GM21786 (cell line): ENCODE data around the gene TFEB.

Experiments
- ATAC-seq: cut with Tn5 transposase; IDR thresholded peaks from one replicate; pipeline ENCODE4 v1.9.1; 2021; ENCODE audit not compliant: unreplicated experiment

Gene TFEB

GRCh38 chr6:41724228-41724580, 11.2 kb downstream of the TFEB start:
- ATAC-seq: no peak

GRCh38 chr6:41723530-41724227, 11.7 kb downstream of the TFEB start:
- peak; percentile 69 for ATAC-seq

DNA sequence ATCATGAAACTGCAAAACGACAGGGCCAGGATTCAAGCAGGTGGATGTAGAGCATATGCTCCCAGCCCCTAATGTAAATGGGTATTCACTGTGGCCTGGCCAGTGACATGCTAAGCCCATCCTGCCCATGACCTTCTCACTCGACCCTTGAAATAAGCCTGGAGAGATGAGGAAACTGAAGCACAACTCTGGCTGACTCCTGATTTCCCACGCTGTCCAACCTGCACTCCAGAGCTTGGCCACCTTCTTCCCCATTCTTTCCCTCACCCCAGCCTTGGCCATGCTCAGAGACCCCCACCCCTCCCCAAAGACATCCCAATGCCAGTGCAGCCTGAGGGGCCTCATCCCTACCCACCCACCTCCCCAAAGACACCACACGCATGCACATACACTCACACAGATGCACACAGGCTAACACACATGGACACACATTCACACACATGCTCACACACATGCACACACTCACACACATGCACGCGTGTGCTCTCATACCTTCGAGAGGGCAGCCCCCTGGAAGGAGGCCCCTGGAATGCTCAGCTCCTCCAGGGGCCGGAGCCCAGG, 12.4 kb downstream of the TFEB start:
- ATAC-seq: no peak

DNA sequence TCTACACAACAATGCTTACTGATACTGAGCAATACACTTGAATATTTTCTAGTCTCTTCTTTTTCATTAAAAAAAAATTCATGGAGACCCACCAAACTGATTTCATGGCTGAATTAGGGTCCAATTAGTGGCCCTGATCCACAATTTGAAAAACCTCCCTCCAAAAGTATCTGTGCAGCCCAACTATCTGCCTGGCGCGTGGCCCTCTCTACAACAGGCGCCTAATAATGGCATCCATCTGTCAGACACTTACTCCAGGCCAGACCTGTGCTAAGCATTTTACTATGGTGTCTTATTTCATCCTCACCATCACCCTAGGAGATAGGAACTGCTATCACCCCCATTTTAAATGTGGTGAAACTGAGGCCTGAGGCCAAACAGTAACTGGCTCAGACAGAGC, 14.0 kb downstream of the TFEB start:
- ATAC-seq: no peak

DNA sequence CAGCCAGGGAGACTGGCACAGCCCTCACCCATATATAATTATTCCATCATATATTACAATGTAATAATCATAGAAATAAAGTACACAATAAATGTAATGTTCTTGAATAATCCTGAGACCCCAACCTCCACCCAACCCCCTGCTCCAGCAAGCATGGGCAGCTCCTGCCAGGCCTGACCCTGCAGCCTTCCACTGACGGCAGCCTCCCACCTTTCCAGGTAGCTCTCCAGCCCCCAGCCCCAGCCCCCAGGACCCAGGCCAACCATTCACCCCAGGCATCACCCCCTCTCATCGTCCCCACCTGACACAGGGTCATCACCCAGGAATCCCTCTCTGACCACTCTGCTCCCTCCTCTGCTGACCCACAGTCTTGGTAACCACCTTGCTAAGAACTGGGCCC, 14.6 kb downstream of the TFEB start:
- no peak for ATAC-seq

DNA sequence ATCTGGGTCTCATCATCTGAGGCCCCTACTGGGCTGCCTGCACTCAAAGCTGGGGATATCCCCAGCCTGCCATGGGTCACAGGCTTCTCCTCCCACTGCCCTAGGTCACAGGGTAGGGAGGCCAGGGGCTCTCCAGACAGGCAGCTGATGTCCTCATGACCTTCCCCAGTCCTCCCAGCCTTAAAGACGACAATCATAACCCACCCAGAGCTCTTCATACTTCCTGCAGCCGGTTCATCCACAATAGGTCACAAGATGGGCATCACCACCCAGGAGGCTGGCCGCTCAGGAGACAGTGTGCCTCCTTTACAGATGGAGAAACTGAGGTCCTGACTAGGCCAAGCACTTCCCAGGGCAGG, 15.2 kb downstream of the TFEB start:
- peak; percentile 34 for ATAC-seq

DNA sequence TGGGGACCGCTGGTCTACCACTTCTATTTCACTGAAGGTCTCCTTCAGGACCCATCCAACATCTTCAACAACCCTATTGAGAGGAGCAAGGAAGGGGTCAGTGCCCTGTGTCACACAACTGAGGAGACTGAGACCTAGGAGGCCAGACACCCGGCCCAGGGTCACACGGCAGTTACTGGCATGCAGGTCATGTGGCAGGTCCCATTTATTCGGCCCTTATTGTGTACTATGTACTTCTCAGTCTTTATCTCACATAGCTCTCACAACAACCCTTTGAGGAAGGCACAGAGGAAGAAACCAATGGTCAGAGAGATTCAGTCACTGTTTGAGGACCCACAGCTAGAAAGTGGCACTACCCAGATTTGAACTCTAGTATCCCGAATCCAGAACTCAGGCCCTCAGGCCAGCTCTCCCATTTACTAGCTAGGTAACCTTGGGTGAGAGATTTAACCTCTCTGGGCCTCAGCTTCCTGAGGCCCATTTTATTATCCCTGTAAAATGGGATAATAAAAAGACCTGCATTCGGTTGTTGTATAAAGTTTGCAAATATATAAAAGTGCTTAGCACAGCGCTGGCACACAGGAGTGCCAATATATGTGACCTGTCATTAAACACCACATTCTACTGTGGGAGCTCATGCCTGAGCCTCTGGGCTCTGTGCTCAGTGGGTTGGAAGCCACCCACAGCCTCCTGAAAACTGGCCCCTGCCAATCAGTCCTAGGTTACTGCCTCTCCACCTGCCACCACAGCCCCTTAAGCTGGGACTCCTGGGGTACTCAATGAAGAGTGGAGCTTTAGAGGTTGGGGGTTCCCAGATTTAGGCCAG, 15.8 kb downstream of the TFEB start:
- ATAC-seq: no peak

DNA sequence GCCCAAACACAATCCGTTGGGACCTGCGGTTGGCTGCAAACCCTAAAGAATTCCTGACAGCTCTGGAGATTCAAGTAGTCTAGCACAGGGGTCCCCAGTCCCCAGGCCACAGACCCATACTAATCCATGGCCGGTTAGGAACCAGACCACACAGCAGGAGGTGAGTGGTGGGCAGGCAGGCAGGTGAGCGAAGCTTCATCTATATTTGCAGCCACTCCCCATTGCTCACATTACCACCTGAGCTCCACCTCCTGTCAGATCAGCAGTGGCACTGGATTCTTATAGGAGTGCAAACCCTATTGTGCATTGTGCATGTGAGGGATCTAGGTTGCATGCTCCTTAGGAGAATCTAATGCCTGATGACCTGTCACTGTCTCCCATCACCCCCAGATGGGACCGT, 16.6 kb downstream of the TFEB start:
- no peak for ATAC-seq

- ATAC-seq: no peak
Measured at GRCh38 chr6:41717392-41717736, 18.0 kb downstream of the TFEB start.

GRCh38 chr6:41716516-41717391, 18.7 kb downstream of the TFEB start:
- no peak for ATAC-seq

DNA sequence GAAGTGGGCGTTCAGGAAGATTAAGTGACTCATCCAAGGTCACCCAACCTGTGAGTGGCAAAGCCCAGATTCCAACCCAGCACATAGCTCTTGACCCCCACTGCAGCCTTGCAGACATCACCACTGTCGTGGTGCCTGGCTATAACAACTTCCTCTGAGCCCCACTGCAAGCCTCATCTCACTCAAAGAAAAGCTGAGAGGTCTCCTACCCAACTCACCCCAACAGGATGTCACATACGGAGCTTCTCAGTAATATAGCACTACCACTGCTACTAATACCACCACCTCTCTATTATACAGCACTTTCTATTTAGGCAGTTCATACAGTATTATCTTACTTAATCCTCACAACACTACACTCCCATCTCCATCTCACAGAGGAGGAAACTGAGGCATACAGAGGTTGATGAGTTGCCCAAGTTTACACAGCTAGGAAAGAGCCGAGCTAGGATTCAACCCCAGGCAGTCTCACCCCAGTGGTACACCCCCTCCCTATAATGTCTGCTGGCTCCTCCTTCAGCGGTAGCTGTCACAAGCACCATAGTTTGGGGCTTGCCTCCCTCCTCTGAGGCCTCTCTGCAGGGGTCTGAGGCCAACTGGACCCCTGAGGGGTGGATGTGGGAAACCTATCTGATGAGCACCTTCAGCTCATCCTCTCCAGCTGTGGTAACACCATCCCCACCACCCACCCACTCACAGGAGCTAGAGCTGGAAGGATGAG, 19.5 kb downstream of the TFEB start:
- no peak for ATAC-seq

- no peak for ATAC-seq
Measured at GRCh38 chr6:41714556-41715273, 20.7 kb downstream of the TFEB start.

- peak; percentile 76 for ATAC-seq
Measured at GRCh38 chr6:41713650-41714291, 21.6 kb downstream of the TFEB start.

GRCh38 chr6:41713159-41713649, 22.2 kb downstream of the TFEB start:
- ATAC-seq: peak; percentile 13

DNA sequence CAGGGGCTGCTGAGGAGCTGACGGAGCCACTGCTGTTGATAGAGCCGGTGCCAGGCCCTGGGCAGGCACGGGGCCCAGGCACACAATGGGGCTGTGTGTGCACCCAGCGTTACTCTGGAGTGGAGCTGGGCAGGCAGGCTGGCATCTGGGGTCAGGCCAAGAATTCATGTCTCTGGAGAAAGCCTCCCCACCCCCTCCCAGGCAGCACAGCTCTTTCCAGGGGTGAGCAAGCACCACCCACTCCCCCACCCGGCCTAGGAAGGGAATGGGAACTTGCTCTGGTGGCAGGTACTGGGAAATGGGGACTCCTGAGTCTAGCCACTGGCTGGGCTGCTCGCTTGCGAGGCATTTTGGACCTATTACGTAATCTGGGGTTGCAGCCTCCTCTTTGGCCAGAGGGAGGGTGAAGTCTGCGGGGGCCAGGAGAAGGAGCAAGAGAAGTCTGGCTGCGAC, 22.7 kb downstream of the TFEB start:
- ATAC-seq: no peak

- ATAC-seq: no peak
Measured at GRCh38 chr6:41711323-41712038, 23.9 kb downstream of the TFEB start.

- no peak for ATAC-seq
Measured at GRCh38 chr6:41709375-41709774, 26.0 kb downstream of the TFEB start.

DNA sequence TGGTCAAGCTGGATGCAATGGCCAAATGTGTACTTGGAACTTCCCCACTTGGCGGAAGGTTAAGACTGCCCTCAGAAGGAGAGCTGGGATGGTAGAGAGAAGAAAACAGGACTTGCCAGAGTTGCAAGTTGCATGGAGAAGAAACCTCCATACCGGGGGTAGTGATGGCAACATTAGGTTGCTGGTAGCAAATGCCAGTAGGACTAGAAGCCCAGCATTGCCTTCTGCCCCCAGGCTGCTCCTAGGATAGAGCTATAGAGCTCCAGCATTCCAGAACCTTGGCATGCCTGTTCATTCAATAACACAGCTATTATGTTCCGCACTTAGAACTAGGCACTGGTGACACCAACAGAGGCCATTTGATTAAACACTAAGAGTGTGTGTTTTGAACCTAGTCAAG, 26.6 kb downstream of the TFEB start:
- no peak for ATAC-seq
